ENCODE results near the gene NPHP4.

Gene NPHP4

GRCh38 chr1:5888606-5889211 is 103.5 kb downstream of the NPHP4 start:
- no peak for DNase-seq

- DNase-seq: no peak
These were observed 104.3 kb downstream of the NPHP4 start for GRCh38 chr1:5887971-5888361.

GRCh38 chr1:5887349-5887970 is 104.8 kb downstream of the NPHP4 start:
- DNase-seq: no peak

- no peak for DNase-seq
These were observed 105.5 kb downstream of the NPHP4 start for GRCh38 chr1:5886541-5887348.

GRCh38 chr1:5886140-5886483 is 106.1 kb downstream of the NPHP4 start:
- no peak for DNase-seq

GRCh38 chr1:5885471-5886139 is 106.6 kb downstream of the NPHP4 start:
- DNase-seq: no peak

- DNase-seq: no peak
These were observed 108.1 kb downstream of the NPHP4 start for GRCh38 chr1:5884110-5884509.

GRCh38 chr1:5883129-5884048 is 108.8 kb downstream of the NPHP4 start:
- DNase-seq: no peak

GRCh38 chr1:5882367-5883128 is 109.7 kb downstream of the NPHP4 start:
- DNase-seq: no peak

GRCh38 chr1:5881526-5882222 is 110.6 kb downstream of the NPHP4 start:
- DNase-seq: no peak

- no peak for DNase-seq
These were observed 111.4 kb downstream of the NPHP4 start for GRCh38 chr1:5880630-5881405.

- no peak for DNase-seq
These were observed 112.8 kb downstream of the NPHP4 start for GRCh38 chr1:5879421-5879820.

GRCh38 chr1:5878971-5879370 is 113.3 kb downstream of the NPHP4 start:
- no peak for DNase-seq

GRCh38 chr1:5877683-5878530 is 114.3 kb downstream of the NPHP4 start:
- no peak for DNase-seq

- no peak for DNase-seq
These were observed 115.2 kb downstream of the NPHP4 start for GRCh38 chr1:5877001-5877400.

- no peak for DNase-seq
These were observed 116.1 kb downstream of the NPHP4 start for GRCh38 chr1:5876094-5876650.

GRCh38 chr1:5875345-5875910 is 116.8 kb downstream of the NPHP4 start:
- DNase-seq: no peak

- DNase-seq: no peak
These were observed 117.7 kb downstream of the NPHP4 start for GRCh38 chr1:5874416-5875110.
